Esophagus muscularis mucosa (tissue), 4 donors: ENCODE data around the gene ISCA1.

Experiments used
- CTCF ChIP-seq, 3 experiments: fragments of 200-600 bp in 2 of 3; fragments of 450-650 bp in 1 of 3; sonication (generic) in 2 of 3; IDR thresholded peaks; one replicate each; pipeline ENCODE4 v1.5.1; 2017 to 2019; ENCODE audit warnings: antibody characterized with exemption in 3 of 3, mild to moderate bottlenecking in 2 of 3, moderate library complexity in 1 of 3
- EP300 ChIP-seq: sonication (generic); formaldehyde crosslinking; IDR thresholded peaks from one replicate; pipeline ENCODE4 v1.6.1; 2017; ENCODE audit warnings: antibody characterized with exemption
- POLR2A ChIP-seq: fragments of 450-650 bp; IDR thresholded peaks from one replicate; pipeline ENCODE4 v1.6.1; 2017; ENCODE audit warnings: antibody characterized with exemption, moderate library complexity, mild to moderate bottlenecking, low read depth
- POLR2AphosphoS5 ChIP-seq, 2 donors: sonication (generic); formaldehyde crosslinking; IDR thresholded peaks; one replicate each; pipeline ENCODE4 v1.6.1; 2017; ENCODE audit warnings: antibody characterized with exemption in 2 of 2

- TF ChIP-seq POLR2A (no peak), CTCF (IDR thresholded peaks at IDR 0.05) (no peak), EP300 (no peak), POLR2AphosphoS5 (IDR thresholded peaks at IDR 0.05) (no peak)
Measured at GRCh38 chr9:86246752-86247161, 35.6 kb downstream of the ISCA1 start.
